GM23338 (cell line): ENCODE measurements around the gene COIL.

ENCODE experiments used
- CREB1 ChIP-seq: fragments of 250-450 bp; sonication (Bioruptor Pico); IDR thresholded peaks from 2 replicates; pipeline ENCODE4 v1.5.0; 2020; ENCODE audit warnings: low read depth, mild to moderate bottlenecking, moderate library complexity
- CTCF ChIP-seq, 2 experiments: fragments of 200-600 bp in 1 of 2; sonication (generic) in 1 of 2; conservative IDR thresholded peaks; 2 replicates each; pipeline versions ENCODE4 v1.5.1 to v1.6.1; 2016 to 2017; ENCODE audit warnings: antibody characterized with exemption in 2 of 2, low read depth in 2 of 2, mild to moderate bottlenecking in 2 of 2, moderate library complexity in 1 of 2
- EZH2 ChIP-seq: fragments of 200-600 bp; sonication (generic); IDR thresholded peaks from one replicate; pipeline ENCODE4 v1.8.0; 2017; ENCODE audit warnings: antibody characterized with exemption, mild to moderate bottlenecking, low read depth; ENCODE audit not compliant: unreplicated experiment
- EZH2phosphoT487 ChIP-seq: fragments of 200-600 bp; sonication (generic); IDR thresholded peaks from one replicate; pipeline ENCODE4 v1.8.1; 2018; ENCODE audit warnings: antibody characterized with exemption; ENCODE audit not compliant: unreplicated experiment
- JUNB ChIP-seq: IDR thresholded peaks from one replicate; pipeline ENCODE4 v1.6.1; 2016; ENCODE audit warnings: antibody characterized with exemption; ENCODE audit not compliant: unreplicated experiment
- NANOG ChIP-seq: IDR thresholded peaks from 2 replicates; pipeline ENCODE4 v1.6.1; 2016; ENCODE audit warnings: antibody characterized with exemption, borderline replicate concordance
- POLR2AphosphoS5 ChIP-seq: IDR thresholded peaks from 2 replicates; pipeline ENCODE4 v1.6.1; 2016; ENCODE audit warnings: antibody characterized with exemption, low read depth
- STAT1 ChIP-seq: IDR thresholded peaks from one replicate; pipeline ENCODE4 v1.6.1; 2016; ENCODE audit warnings: antibody characterized with exemption; ENCODE audit not compliant: unreplicated experiment
- ZNF331 ChIP-seq: fragments of 250-450 bp; sonication (Bioruptor Pico); IDR thresholded peaks from 2 replicates; pipeline ENCODE4 v1.5.0; 2020; ENCODE audit warnings: low read depth, mild to moderate bottlenecking, moderate library complexity
- ZNF462 ChIP-seq: fragments of 250-450 bp; sonication (Bioruptor Pico); IDR thresholded peaks from 2 replicates; pipeline ENCODE4 v1.5.0; 2020; ENCODE audit warnings: mild to moderate bottlenecking, moderate library complexity
- TF ChIP-seq, protein P1 (sequence below): IDR thresholded peaks from one replicate; pipeline ENCODE4 v1.6.1; 2018; ENCODE audit warnings: antibody characterized with exemption; ENCODE audit not compliant: unreplicated experiment
- TF ChIP-seq, protein P2 (sequence below): IDR thresholded peaks from 2 replicates; pipeline ENCODE4 v1.6.1; 2016; ENCODE audit warnings: antibody characterized with exemption

DNA sequence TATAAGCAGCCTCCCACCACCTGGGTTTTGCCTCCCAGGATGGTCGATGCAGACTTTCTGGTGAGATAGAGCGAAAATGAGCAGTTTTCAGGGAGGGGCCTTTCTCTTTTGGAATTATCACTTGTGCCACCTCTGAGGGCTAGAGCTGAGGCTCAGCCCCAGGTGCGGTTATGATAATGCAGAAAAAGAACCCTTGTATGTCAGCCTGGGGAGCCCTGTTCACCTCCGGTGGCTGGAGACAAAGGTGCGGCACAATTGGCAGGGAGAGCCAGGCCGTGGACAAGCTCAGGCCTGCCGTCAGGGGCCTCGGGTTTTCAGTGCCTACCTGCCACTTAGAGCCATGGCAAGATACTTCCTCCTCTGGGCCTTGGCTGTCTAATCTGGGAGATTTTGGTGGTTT lies 21.5 kb upstream of the COIL start:
- TF ChIP-seq CTCF (conservative IDR thresholded peaks at IDR 0.05; ENCODE audit: low read depth in 2 of 2), result no peak
- TF ChIP-seq, protein P1, sequence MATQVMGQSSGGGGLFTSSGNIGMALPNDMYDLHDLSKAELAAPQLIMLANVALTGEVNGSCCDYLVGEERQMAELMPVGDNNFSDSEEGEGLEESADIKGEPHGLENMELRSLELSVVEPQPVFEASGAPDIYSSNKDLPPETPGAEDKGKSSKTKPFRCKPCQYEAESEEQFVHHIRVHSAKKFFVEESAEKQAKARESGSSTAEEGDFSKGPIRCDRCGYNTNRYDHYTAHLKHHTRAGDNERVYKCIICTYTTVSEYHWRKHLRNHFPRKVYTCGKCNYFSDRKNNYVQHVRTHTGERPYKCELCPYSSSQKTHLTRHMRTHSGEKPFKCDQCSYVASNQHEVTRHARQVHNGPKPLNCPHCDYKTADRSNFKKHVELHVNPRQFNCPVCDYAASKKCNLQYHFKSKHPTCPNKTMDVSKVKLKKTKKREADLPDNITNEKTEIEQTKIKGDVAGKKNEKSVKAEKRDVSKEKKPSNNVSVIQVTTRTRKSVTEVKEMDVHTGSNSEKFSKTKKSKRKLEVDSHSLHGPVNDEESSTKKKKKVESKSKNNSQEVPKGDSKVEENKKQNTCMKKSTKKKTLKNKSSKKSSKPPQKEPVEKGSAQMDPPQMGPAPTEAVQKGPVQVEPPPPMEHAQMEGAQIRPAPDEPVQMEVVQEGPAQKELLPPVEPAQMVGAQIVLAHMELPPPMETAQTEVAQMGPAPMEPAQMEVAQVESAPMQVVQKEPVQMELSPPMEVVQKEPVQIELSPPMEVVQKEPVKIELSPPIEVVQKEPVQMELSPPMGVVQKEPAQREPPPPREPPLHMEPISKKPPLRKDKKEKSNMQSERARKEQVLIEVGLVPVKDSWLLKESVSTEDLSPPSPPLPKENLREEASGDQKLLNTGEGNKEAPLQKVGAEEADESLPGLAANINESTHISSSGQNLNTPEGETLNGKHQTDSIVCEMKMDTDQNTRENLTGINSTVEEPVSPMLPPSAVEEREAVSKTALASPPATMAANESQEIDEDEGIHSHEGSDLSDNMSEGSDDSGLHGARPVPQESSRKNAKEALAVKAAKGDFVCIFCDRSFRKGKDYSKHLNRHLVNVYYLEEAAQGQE, result no peak
- no peak for TF ChIP-seq POLR2AphosphoS5
- TF ChIP-seq EZH2, result no peak
- TF ChIP-seq JUNB, result no peak
- TF ChIP-seq EZH2phosphoT487, result no peak
- TF ChIP-seq ZNF462, result no peak
- TF ChIP-seq ZNF331, result no peak
- TF ChIP-seq CREB1 (CRISPR knock-in tag), result no peak
- TF ChIP-seq, protein P2, sequence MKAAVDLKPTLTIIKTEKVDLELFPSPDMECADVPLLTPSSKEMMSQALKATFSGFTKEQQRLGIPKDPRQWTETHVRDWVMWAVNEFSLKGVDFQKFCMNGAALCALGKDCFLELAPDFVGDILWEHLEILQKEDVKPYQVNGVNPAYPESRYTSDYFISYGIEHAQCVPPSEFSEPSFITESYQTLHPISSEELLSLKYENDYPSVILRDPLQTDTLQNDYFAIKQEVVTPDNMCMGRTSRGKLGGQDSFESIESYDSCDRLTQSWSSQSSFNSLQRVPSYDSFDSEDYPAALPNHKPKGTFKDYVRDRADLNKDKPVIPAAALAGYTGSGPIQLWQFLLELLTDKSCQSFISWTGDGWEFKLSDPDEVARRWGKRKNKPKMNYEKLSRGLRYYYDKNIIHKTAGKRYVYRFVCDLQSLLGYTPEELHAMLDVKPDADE, result no peak
- TF ChIP-seq NANOG, result no peak
- TF ChIP-seq STAT1, result no peak
